Subcutaneous adipose tissue (tissue), 4 donors: Measurements from ENCODE around the gene ABCC3. TPM values are rescaled to one million over a fixed set of nuclear protein-coding genes. Genes with fewer than 3 reads are reported as not detected.

Source experiments
- CTCF ChIP-seq: fragments of 450-650 bp; IDR thresholded peaks from one replicate; pipeline ENCODE4 v1.5.1; 2016; ENCODE audit warnings: low read depth, mild to moderate bottlenecking, control low read depth, antibody characterized with exemption, moderate library complexity
- total RNA-seq, 4 donors: library from RNA; depleted of rRNA; stranded (reverse); fragments of >200 nt; gene quantifications; one replicate each; pipeline ENCODE4 v1.1.0, GENCODE V29; 2016

The ABCC3 gene
- total RNA-seq, 4 donors from 2014 or later, result 12.2 to 23.1 (median 15.5) TPM

- TF ChIP-seq CTCF, result no peak
Observed at GRCh38 chr17:50630524-50631194, 4.0 kb upstream of the ABCC3 start.

- no peak for TF ChIP-seq CTCF
Observed at GRCh38 chr17:50631195-50631907, 3.3 kb upstream of the ABCC3 start.

GRCh38 chr17:50631908-50632571, 2.6 kb upstream of the ABCC3 start:
- TF ChIP-seq CTCF, result no peak

- no peak for TF ChIP-seq CTCF
Observed at GRCh38 chr17:50632637-50633036, 2.0 kb upstream of the ABCC3 start.

- TF ChIP-seq CTCF, result no peak
Observed at GRCh38 chr17:50633683-50634082, 998 bp upstream of the ABCC3 start.

- no peak for TF ChIP-seq CTCF
Observed at GRCh38 chr17:50634915-50635731, 442 bp downstream of the ABCC3 start.

GRCh38 chr17:50635732-50635981, 976 bp downstream of the ABCC3 start:
- no peak for TF ChIP-seq CTCF
